Hepatocyte (in vitro differentiated cells): ENCODE data around the gene PMP22.

ENCODE experiments used
- EZH2 ChIP-seq: fragments of 200-600 bp; sonication (generic); IDR thresholded peaks from 2 replicates; pipeline ENCODE4 v1.6.1; 2016; ENCODE audit warnings: antibody characterized with exemption, mild to moderate bottlenecking, borderline replicate concordance
- TF ChIP-seq, protein P1 (sequence below): fragments of 200-600 bp; sonication (generic); IDR thresholded peaks from 2 replicates; pipeline ENCODE4 v1.5.1; 2016; ENCODE audit warnings: antibody characterized with exemption, mild to moderate bottlenecking; ENCODE audit not compliant: poor library complexity

GRCh38 chr17:15284537-15284936 lies 19.4 kb upstream of the PMP22 start:
- TF ChIP-seq, protein P1, sequence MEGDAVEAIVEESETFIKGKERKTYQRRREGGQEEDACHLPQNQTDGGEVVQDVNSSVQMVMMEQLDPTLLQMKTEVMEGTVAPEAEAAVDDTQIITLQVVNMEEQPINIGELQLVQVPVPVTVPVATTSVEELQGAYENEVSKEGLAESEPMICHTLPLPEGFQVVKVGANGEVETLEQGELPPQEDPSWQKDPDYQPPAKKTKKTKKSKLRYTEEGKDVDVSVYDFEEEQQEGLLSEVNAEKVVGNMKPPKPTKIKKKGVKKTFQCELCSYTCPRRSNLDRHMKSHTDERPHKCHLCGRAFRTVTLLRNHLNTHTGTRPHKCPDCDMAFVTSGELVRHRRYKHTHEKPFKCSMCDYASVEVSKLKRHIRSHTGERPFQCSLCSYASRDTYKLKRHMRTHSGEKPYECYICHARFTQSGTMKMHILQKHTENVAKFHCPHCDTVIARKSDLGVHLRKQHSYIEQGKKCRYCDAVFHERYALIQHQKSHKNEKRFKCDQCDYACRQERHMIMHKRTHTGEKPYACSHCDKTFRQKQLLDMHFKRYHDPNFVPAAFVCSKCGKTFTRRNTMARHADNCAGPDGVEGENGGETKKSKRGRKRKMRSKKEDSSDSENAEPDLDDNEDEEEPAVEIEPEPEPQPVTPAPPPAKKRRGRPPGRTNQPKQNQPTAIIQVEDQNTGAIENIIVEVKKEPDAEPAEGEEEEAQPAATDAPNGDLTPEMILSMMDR, result no peak
- no peak for TF ChIP-seq EZH2
